HEK293 (cell line): Measurements from ENCODE around the gene ZPLD1.

Experiments
- CTCF ChIA-PET: fragments of 350-600 bp; formaldehyde crosslinking; extraction: SDS; loops from one replicate; lab custom pipeline; 2021; ENCODE audit warnings: antibody characterized with exemption; lab: Yijun Ruan, JAX
- POLR2A ChIA-PET: fragments of 300-600 bp; formaldehyde crosslinking; extraction: SDS; loops from one replicate; lab custom pipeline; 2020; ENCODE audit warnings: antibody characterized with exemption, inconsistent platforms; lab: Yijun Ruan, JAX
- H3K27ac ChIP-seq: fragments of 200-500 bp; sonication (Bioruptor generic); 2 replicates; pipeline ENCODE4 v1.5.1; 2014; ENCODE audit warnings: low read depth, low read length, control low read depth, inconsistent platforms; ENCODE audit errors: extremely low read depth
- H3K36me3 ChIP-seq, 2 experiments: fragments of 200-500 bp in 1 of 2; sonication (Bioruptor generic) in 1 of 2; 1 replicate in 1 of 2; 2 replicates in 1 of 2; pipeline ENCODE4 v1.5.1; 2014 to 2017; ENCODE audit warnings: inconsistent platforms in 2 of 2, low read length in 2 of 2; ENCODE audit not compliant: control insufficient read depth in 2 of 2, insufficient read depth in 1 of 2
- H3K4me1 ChIP-seq: fragments of 200-500 bp; sonication (Bioruptor generic); 2 replicates; pipeline ENCODE4 v1.5.1; 2014; ENCODE audit warnings: mild to moderate bottlenecking, low read length, inconsistent platforms; ENCODE audit not compliant: control insufficient read depth, insufficient read depth
- H3K4me3 ChIP-seq: 2 replicates; pipeline ENCODE4 v1.5.1; 2011; ENCODE audit warnings: low read depth, mild to moderate bottlenecking, control low read depth, low read length, moderate library complexity
- H3K9me3 ChIP-seq: fragments of 200-500 bp; sonication (Bioruptor generic); 2 replicates; pipeline ENCODE4 v1.5.1; 2014; ENCODE audit warnings: low read depth, low read length, inconsistent platforms; ENCODE audit not compliant: control insufficient read depth, insufficient read depth
- OSR2 ChIP-seq: fragments of 450-650 bp; formaldehyde crosslinking; IDR thresholded peaks from 2 replicates; pipeline ENCODE4 v1.5.1; 2016; ENCODE audit warnings: missing biosample characterization, missing genetic modification characterization
- TCF7L2 ChIP-seq: IDR thresholded peaks from 2 replicates; pipeline ENCODE4 v1.6.1; 2011; ENCODE audit warnings: low read depth, mild to moderate bottlenecking, inconsistent platforms, low read length, moderate library complexity, borderline replicate concordance
- ZBTB21 ChIP-seq: fragments of 450-650 bp; formaldehyde crosslinking; IDR thresholded peaks from 2 replicates; pipeline ENCODE4 v1.5.1; 2017; ENCODE audit warnings: missing biosample characterization, missing genetic modification characterization
- ZNF121 ChIP-seq: fragments of 450-650 bp; formaldehyde crosslinking; IDR thresholded peaks from 2 replicates; pipeline ENCODE4 v1.5.1; 2016; ENCODE audit warnings: missing biosample characterization, missing genetic modification characterization
- ZNF169 ChIP-seq: fragments of 450-650 bp; formaldehyde crosslinking; IDR thresholded peaks from 2 replicates; pipeline ENCODE4 v1.5.1; 2016; ENCODE audit warnings: missing biosample characterization, missing genetic modification characterization
- ZNF202 ChIP-seq: fragments of 450-650 bp; formaldehyde crosslinking; IDR thresholded peaks from 2 replicates; pipeline ENCODE4 v1.5.1; 2016; ENCODE audit warnings: missing biosample characterization, missing genetic modification characterization, borderline replicate concordance
- ZNF341 ChIP-seq: fragments of 450-650 bp; formaldehyde crosslinking; IDR thresholded peaks from 2 replicates; pipeline ENCODE4; 2016; ENCODE audit warnings: low read depth, missing biosample characterization, missing genetic modification characterization
- ZNF416 ChIP-seq: fragments of 450-650 bp; formaldehyde crosslinking; IDR thresholded peaks from 2 replicates; pipeline ENCODE4 v1.5.1; 2016; ENCODE audit warnings: missing biosample characterization, missing genetic modification characterization
- ZNF473 ChIP-seq: fragments of 450-650 bp; formaldehyde crosslinking; IDR thresholded peaks from 2 replicates; pipeline ENCODE4 v1.5.1; 2017; ENCODE audit warnings: missing biosample characterization, missing genetic modification characterization
- ZNF48 ChIP-seq: fragments of 450-650 bp; formaldehyde crosslinking; IDR thresholded peaks from 2 replicates; pipeline ENCODE4 v1.5.1; 2016; ENCODE audit warnings: missing biosample characterization, missing genetic modification characterization
- ZNF521 ChIP-seq: fragments of 450-650 bp; formaldehyde crosslinking; IDR thresholded peaks from 2 replicates; pipeline ENCODE4 v1.5.1; 2017; ENCODE audit warnings: missing biosample characterization, mild to moderate bottlenecking, missing genetic modification characterization
- ZNF549 ChIP-seq: fragments of 450-650 bp; IDR thresholded peaks from 2 replicates; pipeline ENCODE4 v1.5.1; 2018; ENCODE audit warnings: missing biosample characterization, missing genetic modification characterization, mild to moderate bottlenecking, inconsistent platforms, moderate library complexity
- ZNF555 ChIP-seq: fragments of 450-650 bp; formaldehyde crosslinking; conservative IDR thresholded peaks from 2 replicates; pipeline ENCODE4 v1.5.1; 2017; ENCODE audit warnings: missing biosample characterization, mild to moderate bottlenecking, missing genetic modification characterization, inconsistent platforms
- ZNF585B ChIP-seq: fragments of 450-650 bp; formaldehyde crosslinking; IDR thresholded peaks from 2 replicates; pipeline ENCODE4 v1.5.1; 2016; ENCODE audit warnings: missing biosample characterization, missing genetic modification characterization
- ZNF596 ChIP-seq: fragments of 450-650 bp; IDR thresholded peaks from 2 replicates; pipeline ENCODE4 v1.5.0; 2018; ENCODE audit warnings: missing biosample characterization, mild to moderate bottlenecking, missing genetic modification characterization, moderate library complexity
- ZNF76 ChIP-seq: fragments of 450-650 bp; formaldehyde crosslinking; IDR thresholded peaks from 2 replicates; pipeline ENCODE4; 2016; ENCODE audit warnings: low read depth, missing biosample characterization, missing genetic modification characterization, borderline replicate concordance
- ZNF791 ChIP-seq: fragments of 450-650 bp; formaldehyde crosslinking; IDR thresholded peaks from 2 replicates; pipeline ENCODE4 v1.5.1; 2016; ENCODE audit warnings: missing biosample characterization, missing genetic modification characterization
- ZNF830 ChIP-seq: fragments of 450-650 bp; IDR thresholded peaks from 2 replicates; pipeline ENCODE4 v1.5.0; 2018; ENCODE audit warnings: missing biosample characterization, missing genetic modification characterization, low read depth, mild to moderate bottlenecking, moderate library complexity
- TF ChIP-seq, protein P1 (sequence below): fragments of 450-650 bp; formaldehyde crosslinking; IDR thresholded peaks from 2 replicates; pipeline ENCODE4 v1.5.1; 2017; ENCODE audit warnings: missing biosample characterization, missing genetic modification characterization
- TF ChIP-seq, protein P2 (sequence below): fragments of 450-650 bp; formaldehyde crosslinking; optimal IDR thresholded peaks from 2 replicates; pipeline ENCODE3; 2016; ENCODE audit warnings: missing biosample characterization, mild to moderate bottlenecking, missing genetic modification characterization
- TF ChIP-seq, protein P3 (sequence below): fragments of 450-650 bp; formaldehyde crosslinking; IDR thresholded peaks from 2 replicates; pipeline ENCODE4 v1.5.1; 2017; ENCODE audit warnings: missing biosample characterization, missing genetic modification characterization

Gene ZPLD1

DNA sequence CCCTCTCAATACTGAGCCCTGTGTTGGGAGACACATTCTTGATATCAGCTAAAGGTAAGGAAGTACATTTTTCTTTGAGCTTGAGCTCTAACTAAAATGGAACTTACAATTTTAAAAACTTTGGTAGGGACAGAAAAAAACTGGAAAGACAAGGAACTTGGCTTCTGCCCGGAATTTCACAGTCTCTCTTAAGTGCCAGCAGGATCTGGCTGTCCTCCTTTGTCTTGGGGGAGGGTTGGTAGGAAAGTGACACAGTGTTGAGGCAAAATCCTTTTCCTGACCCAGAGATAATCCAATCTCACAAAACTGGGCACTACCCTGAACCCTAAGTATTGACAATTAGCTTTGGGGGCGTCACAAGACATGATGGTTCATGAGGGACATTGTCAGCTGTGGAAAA is 45.3 kb downstream of the ZPLD1 start:
- TF ChIP-seq ZNF596 (tag by site-specific recombination) (no peak), ZNF76 (tag by site-specific recombination) (no peak), ZNF121 (tag by site-specific recombination) (no peak), ZNF473 (tag by site-specific recombination) (no peak), ZNF416 (no peak), ZNF341 (tag by site-specific recombination) (no peak), TCF7L2 (no peak)
- TF ChIP-seq, protein P1, sequence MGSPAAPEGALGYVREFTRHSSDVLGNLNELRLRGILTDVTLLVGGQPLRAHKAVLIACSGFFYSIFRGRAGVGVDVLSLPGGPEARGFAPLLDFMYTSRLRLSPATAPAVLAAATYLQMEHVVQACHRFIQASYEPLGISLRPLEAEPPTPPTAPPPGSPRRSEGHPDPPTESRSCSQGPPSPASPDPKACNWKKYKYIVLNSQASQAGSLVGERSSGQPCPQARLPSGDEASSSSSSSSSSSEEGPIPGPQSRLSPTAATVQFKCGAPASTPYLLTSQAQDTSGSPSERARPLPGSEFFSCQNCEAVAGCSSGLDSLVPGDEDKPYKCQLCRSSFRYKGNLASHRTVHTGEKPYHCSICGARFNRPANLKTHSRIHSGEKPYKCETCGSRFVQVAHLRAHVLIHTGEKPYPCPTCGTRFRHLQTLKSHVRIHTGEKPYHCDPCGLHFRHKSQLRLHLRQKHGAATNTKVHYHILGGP (tag by site-specific recombination) = no peak
- no peak overlapping the region for H3K27ac ChIP-seq
- no peaks in the 10 kb centered on the region for H3K36me3 ChIP-seq
- H3K9me3 ChIP-seq = no peaks in the 10 kb centered on the region
- POLR2A ChIA-PET = no interaction called here
- CTCF ChIA-PET = interaction anchor here (0.7 kb wide), 1 partner anchor 11 kb away, joined by 5 read pairs; no protein-coding TSS in a partner anchor
- no peak overlapping the region for H3K4me3 ChIP-seq
- peaks cover 3% of the 10 kb centered on the region; the same call in 1 of the 2 replicates for H3K4me1 ChIP-seq

DNA sequence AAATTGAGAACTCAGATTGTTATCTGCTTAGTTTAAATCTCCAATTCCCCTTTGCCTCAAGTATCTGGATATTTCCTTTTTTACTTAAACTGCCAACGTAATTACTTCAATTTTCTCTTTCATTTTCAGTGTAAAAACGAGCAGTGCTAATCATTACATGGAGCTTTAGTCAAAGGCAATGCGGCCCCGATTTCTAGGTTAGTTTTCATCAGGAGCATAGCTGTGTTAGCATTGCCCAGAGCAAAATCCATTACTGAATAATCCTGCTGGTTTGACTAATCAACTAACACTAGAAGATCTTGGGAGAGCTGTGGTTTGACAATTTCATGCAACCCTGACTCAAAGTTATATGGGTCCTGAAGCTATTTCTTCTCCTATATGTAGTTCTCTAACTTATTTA is 46.2 kb downstream of the ZPLD1 start:
- Histone ChIP-seq H3K9me3 (no peaks in the 10 kb centered on the region), H3K36me3 (no peaks in the 10 kb centered on the region), H3K27ac (no peak overlapping the region), H3K4me1 (peaks cover 3% of the 10 kb centered on the region; the same call in 1 of the 2 replicates), H3K4me3 (no peak overlapping the region)
- CTCF ChIA-PET = interaction anchor here (0.6 kb wide), 1 partner anchor 253 kb away, joined by 3 read pairs; no protein-coding TSS in a partner anchor
- TF ChIP-seq ZNF549 (tag by site-specific recombination) (no peak), OSR2 (tag by site-specific recombination) (no peak)
- POLR2A ChIA-PET = no interaction called here

DNA sequence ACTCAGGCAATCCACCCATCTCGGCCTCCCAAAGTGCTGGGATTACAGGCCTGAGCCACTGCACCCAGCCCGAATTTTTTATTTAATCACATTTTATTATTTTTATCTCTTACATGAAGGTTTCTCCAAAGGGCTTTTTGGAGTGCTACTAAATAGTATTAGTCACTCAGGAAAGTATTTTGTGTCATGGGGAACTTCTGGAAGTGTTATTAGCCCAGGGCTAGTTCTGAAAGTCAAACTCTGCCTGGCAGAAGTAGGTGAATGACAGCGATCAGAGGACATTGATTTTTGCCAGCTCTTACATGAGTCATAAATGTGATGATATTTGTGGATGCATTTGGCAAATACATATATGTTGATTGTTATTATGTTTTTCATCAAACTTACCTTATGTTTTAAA is 48.7 kb downstream of the ZPLD1 start:
- Histone ChIP-seq H3K4me3 (no peak overlapping the region), H3K4me1 (peaks cover 3% of the 10 kb centered on the region; the same call in 1 of the 2 replicates)
- CTCF ChIA-PET = interaction anchor here (0.7 kb wide), 1 partner anchor 47 kb away, joined by 3 read pairs; no protein-coding TSS in a partner anchor
- TF ChIP-seq ZBTB21 (tag by site-specific recombination) = no peak
- TF ChIP-seq ZNF202 (tag by site-specific recombination) = no peak
- TF ChIP-seq ZNF585B = no peak
- no peak for TF ChIP-seq ZNF830 (tag by site-specific recombination)
- TF ChIP-seq ZNF521 (tag by site-specific recombination) = no peak
- TF ChIP-seq ZNF791 (tag by site-specific recombination) = no peak
- TF ChIP-seq ZNF48 (tag by site-specific recombination) = no peak
- TF ChIP-seq ZNF169 (tag by site-specific recombination) = no peak
- TF ChIP-seq, protein P2, sequence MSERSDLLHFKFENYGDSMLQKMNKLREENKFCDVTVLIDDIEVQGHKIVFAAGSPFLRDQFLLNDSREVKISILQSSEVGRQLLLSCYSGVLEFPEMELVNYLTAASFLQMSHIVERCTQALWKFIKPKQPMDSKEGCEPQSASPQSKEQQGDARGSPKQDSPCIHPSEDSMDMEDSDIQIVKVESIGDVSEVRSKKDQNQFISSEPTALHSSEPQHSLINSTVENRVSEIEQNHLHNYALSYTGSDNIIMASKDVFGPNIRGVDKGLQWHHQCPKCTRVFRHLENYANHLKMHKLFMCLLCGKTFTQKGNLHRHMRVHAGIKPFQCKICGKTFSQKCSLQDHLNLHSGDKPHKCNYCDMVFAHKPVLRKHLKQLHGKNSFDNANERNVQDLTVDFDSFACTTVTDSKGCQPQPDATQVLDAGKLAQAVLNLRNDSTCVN (tag by site-specific recombination) = no peak
- TF ChIP-seq ZNF555 (tag by site-specific recombination) = no peak
- TF ChIP-seq, protein P3, sequence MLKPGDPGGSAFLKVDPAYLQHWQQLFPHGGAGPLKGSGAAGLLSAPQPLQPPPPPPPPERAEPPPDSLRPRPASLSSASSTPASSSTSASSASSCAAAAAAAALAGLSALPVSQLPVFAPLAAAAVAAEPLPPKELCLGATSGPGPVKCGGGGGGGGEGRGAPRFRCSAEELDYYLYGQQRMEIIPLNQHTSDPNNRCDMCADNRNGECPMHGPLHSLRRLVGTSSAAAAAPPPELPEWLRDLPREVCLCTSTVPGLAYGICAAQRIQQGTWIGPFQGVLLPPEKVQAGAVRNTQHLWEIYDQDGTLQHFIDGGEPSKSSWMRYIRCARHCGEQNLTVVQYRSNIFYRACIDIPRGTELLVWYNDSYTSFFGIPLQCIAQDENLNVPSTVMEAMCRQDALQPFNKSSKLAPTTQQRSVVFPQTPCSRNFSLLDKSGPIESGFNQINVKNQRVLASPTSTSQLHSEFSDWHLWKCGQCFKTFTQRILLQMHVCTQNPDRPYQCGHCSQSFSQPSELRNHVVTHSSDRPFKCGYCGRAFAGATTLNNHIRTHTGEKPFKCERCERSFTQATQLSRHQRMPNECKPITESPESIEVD = no peak
- TF ChIP-seq, all 188 proteins: peak for 0
- Histone ChIP-seq H3K27ac (no peak overlapping the region), H3K36me3 (no peaks in the 10 kb centered on the region), H3K9me3 (no peaks in the 10 kb centered on the region)
- POLR2A ChIA-PET = no interaction called here
